Testis (tissue), 2 donors: ENCODE results near the gene LRRN2.

ENCODE experiments used
- POLR2A ChIP-seq: fragments of 450-650 bp; IDR thresholded peaks from one replicate; pipeline ENCODE4 v1.6.1; 2017; ENCODE audit warnings: antibody characterized with exemption, mild to moderate bottlenecking, moderate library complexity
- TF ChIP-seq, protein P1 (sequence below), 3 experiments: fragments of 450-650 bp in 2 of 3; fragments of 200-600 bp in 1 of 3; sonication (generic) in 1 of 3; IDR thresholded peaks; one replicate each; pipeline ENCODE4 v1.5.1; 2016 to 2019; ENCODE audit warnings: antibody characterized with exemption in 3 of 3, mild to moderate bottlenecking in 2 of 3, moderate library complexity in 1 of 3

DNA sequence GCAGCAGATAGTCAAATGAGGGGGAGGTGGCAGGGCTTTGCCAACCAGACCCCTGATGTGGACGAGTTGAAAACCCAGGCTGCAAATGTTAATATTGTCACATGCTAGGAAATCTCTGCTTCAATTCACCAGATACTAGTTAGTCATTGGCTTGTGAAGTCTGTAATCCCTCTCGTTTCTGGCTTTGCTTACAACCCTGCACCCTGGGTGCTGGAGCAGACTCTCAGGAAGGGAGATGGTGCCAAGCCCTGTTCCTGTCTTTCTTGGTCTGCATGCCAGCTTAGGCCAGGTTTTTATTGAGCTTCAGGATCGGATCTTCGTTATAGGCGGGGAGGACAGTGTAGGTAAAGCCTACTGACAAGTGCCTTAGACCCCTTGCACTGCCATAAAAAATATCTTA is 116.1 kb downstream of the LRRN2 start:
- TF ChIP-seq, protein P1, sequence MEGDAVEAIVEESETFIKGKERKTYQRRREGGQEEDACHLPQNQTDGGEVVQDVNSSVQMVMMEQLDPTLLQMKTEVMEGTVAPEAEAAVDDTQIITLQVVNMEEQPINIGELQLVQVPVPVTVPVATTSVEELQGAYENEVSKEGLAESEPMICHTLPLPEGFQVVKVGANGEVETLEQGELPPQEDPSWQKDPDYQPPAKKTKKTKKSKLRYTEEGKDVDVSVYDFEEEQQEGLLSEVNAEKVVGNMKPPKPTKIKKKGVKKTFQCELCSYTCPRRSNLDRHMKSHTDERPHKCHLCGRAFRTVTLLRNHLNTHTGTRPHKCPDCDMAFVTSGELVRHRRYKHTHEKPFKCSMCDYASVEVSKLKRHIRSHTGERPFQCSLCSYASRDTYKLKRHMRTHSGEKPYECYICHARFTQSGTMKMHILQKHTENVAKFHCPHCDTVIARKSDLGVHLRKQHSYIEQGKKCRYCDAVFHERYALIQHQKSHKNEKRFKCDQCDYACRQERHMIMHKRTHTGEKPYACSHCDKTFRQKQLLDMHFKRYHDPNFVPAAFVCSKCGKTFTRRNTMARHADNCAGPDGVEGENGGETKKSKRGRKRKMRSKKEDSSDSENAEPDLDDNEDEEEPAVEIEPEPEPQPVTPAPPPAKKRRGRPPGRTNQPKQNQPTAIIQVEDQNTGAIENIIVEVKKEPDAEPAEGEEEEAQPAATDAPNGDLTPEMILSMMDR (IDR thresholded peaks at IDR 0.05) = no peak
- TF ChIP-seq POLR2A = no peak
